ENCODE measurements around the gene CREB3L4. TPM values are rescaled to one million over a fixed set of nuclear protein-coding genes. Genes with fewer than 3 reads are reported as not detected.

The CREB3L4 gene
- 6.1 and 9.1 TPM in 2 replicates for total RNA-seq

GRCh38 chr1:153967107-153967999, at the start of gene CREB3L4:
CREB3L4 (plus strand) TSS chr1:153967902; CDS start chr1:153968526, 624 bp downstream.

GRCh38 chr1:153922972-153923925, 44.5 kb upstream of the CREB3L4 start, which contains the start of gene GATAD2B:
GATAD2B (minus strand) TSS chr1:153922972; CDS start chr1:153828347, 94,625 bp downstream.

GRCh38 chr1:153946622-153947241, 21.0 kb upstream of the CREB3L4 start, which contains the start of gene DENND4B:
DENND4B (minus strand) TSS chr1:153946718; CDS start chr1:153944374, 2,344 bp downstream.

GRCh38 chr1:153958111-153958960, 9.4 kb upstream of the CREB3L4 start, which contains the start of gene CRTC2:
CRTC2 (minus strand) TSS chr1:153958612; CDS start chr1:153958497, 115 bp downstream.

GRCh38 chr1:153963030-153963849, 4.5 kb upstream of the CREB3L4 start, which contains the start of gene SLC39A1:
SLC39A1 (minus strand) TSS chr1:153963537; CDS start chr1:153962715, 822 bp downstream.

GRCh38 chr1:153977250-153978240, 9.8 kb downstream of the CREB3L4 start, which contains the start of gene JTB:
JTB (minus strand) TSS chr1:153977674; CDS start chr1:153977252, 422 bp downstream.

GRCh38 chr1:153985941-153986761, 18.4 kb downstream of the CREB3L4 start, which contains the start of gene RAB13:
RAB13 (minus strand) TSS chr1:153986339; CDS start chr1:153986236, 103 bp downstream.

GRCh38 chr1:153990468-153991150, 22.9 kb downstream of the CREB3L4 start, which contains the start of gene RPS27:
RPS27 (plus strand) TSS chr1:153990762; CDS start chr1:153990797, 35 bp downstream.

Small RNAs within 50 kb of the gene (small RNA-seq; reads per million reads assigned to genes)
- not detected for gene MIR6737

Other genes with a start within 250 kb of the CREB3L4 start
- 50.0 and 50.6 TPM in 2 replicates for gene INTS3, start 239.9 kb upstream of the CREB3L4 start, total RNA-seq
- gene SLC27A3, start 192.5 kb upstream of the CREB3L4 start, total RNA-seq, result 11.6 and 16.0 TPM in 2 replicates
- 15.9 and 21.2 TPM in 2 replicates for gene GATAD2B, start 44.9 kb upstream of the CREB3L4 start, total RNA-seq
- gene DENND4B, start 21.2 kb upstream of the CREB3L4 start, total RNA-seq, result 25.2 and 28.4 TPM in 2 replicates
- 8.8 and 12.1 TPM in 2 replicates for gene CRTC2, start 9.3 kb upstream of the CREB3L4 start, total RNA-seq
- 100 and 102 TPM in 2 replicates for gene SLC39A1, start 4.4 kb upstream of the CREB3L4 start, total RNA-seq
- 114 and 132 TPM in 2 replicates for gene JTB, start 9.8 kb downstream of the CREB3L4 start, total RNA-seq
- 61.6 and 63.0 TPM in 2 replicates for gene RAB13, start 18.4 kb downstream of the CREB3L4 start, total RNA-seq
- gene RPS27, start 22.9 kb downstream of the CREB3L4 start, total RNA-seq, result 882 and 1,570 TPM in 2 replicates
- gene NUP210L, start 187.2 kb downstream of the CREB3L4 start, total RNA-seq, result under 0.01 and 0.10 TPM in 2 replicates
- gene TPM3, start 224.2 kb downstream of the CREB3L4 start, total RNA-seq, result 741 and 1,680 TPM in 2 replicates
- gene CFAP141, start 238.4 kb downstream of the CREB3L4 start, total RNA-seq, result not detected in 2 replicates